NCI-H1105 (cell line): ENCODE data around the gene TPO.

Experiments used
- DNase-seq: peaks from one replicate; lab custom pipeline; 2025; lab: John Stamatoyannopoulos, UW

Gene TPO

GRCh38 chr2:1450915-1451314 lies 37.7 kb downstream of the TPO start:
- no peak for DNase-seq

GRCh38 chr2:1451422-1451821 lies 38.2 kb downstream of the TPO start:
- no peak for DNase-seq

DNA sequence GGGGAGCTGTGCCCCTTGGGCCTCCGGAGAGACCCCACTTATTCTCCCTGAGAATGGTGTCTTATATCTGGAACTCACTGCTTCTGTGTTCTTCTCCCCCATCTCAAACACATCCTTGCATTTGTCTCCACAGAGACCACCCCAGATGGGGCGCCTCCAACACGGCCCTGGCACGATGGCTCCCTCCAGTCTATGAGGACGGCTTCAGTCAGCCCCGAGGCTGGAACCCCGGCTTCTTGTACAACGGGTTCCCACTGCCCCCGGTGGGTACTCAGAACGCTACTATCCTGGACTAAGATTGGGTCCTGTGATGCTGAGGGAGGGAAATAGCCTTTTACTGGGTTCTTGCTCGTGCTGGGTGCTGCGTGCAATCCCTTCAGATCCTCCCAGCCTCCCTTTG lies 40.3 kb downstream of the TPO start:
- DNase-seq = no peak

GRCh38 chr2:1454346-1454745 lies 41.1 kb downstream of the TPO start:
- no peak for DNase-seq

GRCh38 chr2:1455466-1455865 lies 42.2 kb downstream of the TPO start:
- DNase-seq = no peak

DNA sequence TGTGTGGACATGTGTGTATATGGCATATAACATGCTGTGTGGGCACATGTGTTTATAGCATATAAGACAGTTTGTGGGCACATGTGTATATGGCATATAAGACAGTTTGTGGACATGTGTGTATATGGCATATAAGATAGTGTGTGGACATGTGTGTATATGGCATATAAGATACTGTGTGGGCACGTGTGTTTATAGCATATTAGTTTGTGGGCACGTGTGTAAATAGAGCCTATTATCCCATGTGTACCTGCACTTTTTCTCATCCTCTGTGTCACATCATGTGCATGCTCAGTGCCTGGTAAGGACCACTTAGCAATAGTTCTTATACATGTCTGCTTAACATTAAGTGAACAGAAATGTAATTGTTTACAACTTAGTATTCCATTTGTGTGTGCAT lies 45.2 kb downstream of the TPO start:
- no peak for DNase-seq

DNA sequence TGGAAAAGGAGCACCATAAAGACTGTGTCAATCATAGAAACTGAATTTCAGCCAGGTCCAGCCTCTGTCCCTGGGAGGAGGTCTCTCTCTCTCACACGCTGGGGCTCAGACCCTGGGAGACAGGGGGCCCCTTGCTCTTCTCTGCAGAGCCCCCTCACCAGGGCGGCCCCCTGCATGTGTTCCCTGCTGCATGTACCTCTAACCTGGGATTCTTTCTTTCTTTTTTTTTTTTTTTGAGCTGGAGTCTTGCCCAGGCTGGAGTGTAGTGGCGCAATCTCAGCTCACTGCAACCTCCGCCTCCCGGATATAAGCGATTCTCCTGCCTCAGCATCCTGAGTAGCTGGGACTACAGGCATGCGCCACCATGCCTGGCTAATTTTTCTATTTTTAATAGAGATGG lies 46.5 kb downstream of the TPO start:
- no peak for DNase-seq

DNA sequence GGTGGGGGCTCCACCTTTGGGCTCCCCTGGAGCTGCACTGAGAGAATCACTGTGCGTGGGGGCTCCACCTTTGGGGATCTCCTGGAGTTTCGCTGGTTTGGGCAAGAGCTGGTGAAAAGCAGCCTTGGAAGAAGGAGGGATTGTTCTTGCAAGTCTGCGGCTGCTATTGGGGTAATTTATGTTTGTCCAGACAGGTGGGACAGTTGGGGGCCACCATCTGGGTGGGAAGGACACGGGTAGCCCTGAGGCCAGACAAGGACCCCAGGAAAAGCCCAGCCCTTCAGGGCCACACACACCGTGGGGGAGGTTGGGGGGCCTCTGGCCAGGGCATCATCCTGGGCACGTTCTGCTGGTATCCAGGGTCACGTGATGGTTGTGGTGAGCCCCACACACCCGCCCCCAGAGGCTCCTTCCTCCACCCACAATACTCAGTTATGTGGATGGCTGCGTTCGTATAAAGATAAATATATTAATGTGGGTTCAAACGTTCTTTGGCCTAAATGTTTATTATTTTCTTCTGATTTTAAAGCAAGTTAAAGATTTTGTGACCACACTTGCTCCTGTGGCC lies 47.7 kb downstream of the TPO start:
- no peak for DNase-seq

DNA sequence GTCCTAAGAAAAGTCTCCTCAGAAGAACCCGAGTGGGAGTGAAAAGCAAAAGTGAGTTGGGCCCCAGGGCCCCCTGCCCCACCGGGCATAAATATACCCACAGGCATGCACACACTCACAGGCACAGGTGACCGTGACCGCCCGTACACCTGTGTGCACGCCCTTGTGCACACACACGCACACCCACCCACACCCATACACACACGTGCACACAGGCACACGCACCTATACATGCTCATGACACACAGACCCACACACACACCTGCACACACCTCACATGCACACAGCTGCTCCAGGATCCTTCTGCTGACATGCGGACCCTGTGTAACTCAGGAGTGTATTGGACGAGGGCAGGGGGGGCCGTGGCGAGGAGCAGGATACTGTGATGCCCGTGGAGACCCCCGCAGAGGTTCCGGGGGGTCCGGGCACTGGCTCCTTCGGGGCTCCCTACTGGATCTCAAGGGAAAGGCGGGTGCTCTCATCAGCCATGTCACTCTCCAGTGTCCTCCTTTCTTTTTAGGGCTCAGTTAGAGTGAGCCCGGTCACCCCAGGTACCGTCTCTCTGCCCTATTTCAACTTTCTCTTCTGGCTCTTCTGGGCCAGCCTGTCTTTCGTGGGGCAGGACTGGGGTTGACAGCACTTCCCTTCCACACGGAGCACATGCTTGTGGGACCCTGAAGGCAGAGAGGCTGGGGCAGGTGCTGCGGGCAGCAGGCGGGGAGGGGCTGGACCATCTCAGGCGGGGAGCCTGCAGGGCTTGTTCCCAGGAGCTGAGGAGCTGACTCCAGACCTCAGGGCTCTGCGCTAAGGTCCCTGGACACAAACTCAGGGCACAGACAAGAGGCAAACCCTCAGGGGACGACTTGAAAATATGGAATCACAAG lies 48.5 kb downstream of the TPO start:
- no peak for DNase-seq

DNA sequence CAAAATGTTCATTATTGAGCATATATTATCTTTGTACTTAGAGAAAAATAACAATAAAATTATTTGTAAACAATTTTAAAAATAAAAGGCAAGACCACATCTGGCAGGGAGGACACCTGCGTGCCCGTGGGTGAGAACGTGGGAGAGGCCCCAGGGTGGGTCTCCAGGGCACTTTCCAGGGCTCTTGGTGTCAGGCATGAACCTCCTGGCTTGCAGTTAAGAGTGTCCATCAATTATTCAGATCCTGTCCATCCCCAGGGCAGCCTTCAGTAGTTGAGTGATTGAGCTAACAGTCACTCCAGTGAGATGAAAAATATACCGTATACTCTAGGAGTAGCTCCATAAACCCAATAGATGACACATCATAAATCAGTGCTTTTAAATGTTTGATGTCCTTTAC lies 49.7 kb downstream of the TPO start:
- no peak for DNase-seq

GRCh38 chr2:1472350-1472749 lies 59.1 kb downstream of the TPO start:
- no peak for DNase-seq

- no peak for DNase-seq
Observed at GRCh38 chr2:1476617-1477195, 63.4 kb downstream of the TPO start.

- DNase-seq = no peak
Observed at GRCh38 chr2:1477196-1478040, 64.2 kb downstream of the TPO start.

DNA sequence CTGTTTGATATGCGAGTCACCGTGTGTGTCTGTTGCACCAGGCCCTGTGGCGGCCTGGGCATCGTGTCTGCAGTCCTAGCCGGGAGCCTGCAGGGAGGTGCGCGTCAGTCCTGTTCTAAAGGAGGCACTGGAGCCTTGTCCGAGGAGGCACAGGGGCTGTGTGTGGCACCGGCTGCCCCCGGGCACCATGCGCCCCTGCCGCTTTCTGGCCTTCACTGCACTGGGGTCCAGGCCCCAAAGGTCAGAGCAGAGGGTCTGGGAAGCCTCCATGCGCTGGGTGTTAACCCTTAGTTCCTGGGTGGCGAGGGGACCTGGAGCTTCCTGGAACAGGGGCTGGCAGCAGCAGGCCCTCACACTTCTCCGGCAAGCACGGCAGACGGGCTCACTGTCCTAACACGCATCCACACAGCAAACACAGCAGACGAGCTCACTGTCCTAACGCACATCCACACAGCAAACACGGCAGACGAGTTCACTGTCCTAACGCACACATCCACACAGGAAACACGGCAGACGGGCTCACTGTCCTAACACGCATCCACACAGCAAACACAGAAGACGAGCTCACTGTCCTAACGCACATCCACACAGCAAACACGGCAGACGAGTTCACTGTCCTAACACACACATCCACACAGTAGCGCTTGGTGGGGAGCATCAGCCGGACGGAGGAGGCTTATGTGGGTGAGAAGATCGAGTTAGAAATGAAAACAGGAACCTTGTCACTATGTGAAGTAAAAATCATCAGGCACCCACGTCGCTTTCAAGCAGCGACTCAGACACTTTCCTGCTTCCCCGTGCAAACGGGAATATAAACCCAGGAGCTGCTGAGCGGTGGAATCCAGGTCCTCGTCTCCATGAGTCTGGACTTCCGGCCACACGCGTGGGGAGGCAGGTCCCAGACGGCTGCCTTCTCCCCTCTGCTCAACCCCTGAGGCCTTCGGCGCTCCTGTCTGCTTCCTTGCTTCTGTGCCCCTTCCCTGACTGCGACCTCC lies 65.3 kb downstream of the TPO start:
- no peak for DNase-seq

GRCh38 chr2:1479346-1479745 lies 66.1 kb downstream of the TPO start:
- DNase-seq = no peak

- DNase-seq = no peak
Observed at GRCh38 chr2:1480671-1481076, 67.4 kb downstream of the TPO start.

GRCh38 chr2:1481406-1482252 lies 68.4 kb downstream of the TPO start:
- no peak for DNase-seq

GRCh38 chr2:1482253-1482675 lies 69.0 kb downstream of the TPO start:
- DNase-seq = no peak

- no peak for DNase-seq
Observed at GRCh38 chr2:1482981-1483380, 69.7 kb downstream of the TPO start.

DNA sequence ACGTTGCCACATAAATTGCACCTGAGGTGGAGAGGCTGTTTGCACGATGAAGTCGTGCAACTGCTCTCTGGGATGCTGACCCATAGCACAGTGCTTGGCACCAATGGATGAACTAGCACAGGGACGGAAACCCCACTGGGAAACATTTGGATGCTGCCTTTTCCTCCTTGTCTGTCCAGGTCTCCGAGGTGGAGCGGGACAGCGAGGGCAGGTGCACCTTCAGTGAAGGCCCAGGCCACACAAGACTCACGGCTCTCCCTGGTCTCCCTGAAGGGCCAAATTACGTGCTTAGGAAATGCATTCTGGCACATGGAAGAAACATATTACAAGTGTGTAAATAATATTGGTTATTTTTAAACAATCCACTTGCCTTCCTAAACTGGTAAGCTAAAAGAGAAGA lies 70.3 kb downstream of the TPO start:
- no peak for DNase-seq
